Measurements from ENCODE around the gene DOCK1. TPM values are rescaled to one million over a fixed set of nuclear protein-coding genes. Genes with fewer than 3 reads are reported as not detected.

Gene DOCK1
- polyA plus RNA-seq, 1 of the 3 experiments (the other 2 are of a cell fraction), result 15.5 TPM

DNA sequence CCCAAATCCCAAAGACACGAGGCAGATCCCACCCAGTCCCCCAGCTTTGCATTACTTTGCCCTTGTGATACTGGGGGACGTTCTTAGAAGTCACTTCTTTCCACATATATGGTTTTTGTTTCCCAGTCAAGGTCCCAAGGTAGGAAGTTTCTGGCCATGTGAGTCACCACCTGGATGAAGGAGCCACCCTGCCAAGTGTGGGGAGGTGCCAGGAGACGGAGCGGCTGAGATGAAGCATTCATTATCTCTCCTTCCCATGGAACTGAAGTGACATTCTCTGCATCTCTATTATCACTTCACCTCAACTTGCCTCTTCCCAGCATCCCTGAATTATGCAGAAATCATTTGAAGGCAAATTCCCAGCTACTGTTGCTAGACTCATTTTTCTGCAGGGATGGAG lies 427.4 kb downstream of the DOCK1 start:
- Histone ChIP-seq H3K9ac (no peak overlapping the region), H4K20me1 (ENCODE audit: insufficient read depth) (no peaks in the 10 kb centered on the region), H3F3A (replicated peaks; ENCODE audit: insufficient read depth) (no peaks in the 10 kb centered on the region), H3K9me2 (no peaks in the 10 kb centered on the region), H2AFZ (ENCODE audit: low read depth) (no peak overlapping the region), H3K9me3 (no peaks in the 10 kb centered on the region), H3K27me3 (ENCODE audit: insufficient read depth) (no peaks in the 10 kb centered on the region), H3K4me3 (ENCODE audit: low read depth in 2 of 2, low read length in 1 of 2) (no peak overlapping the region), H3K36me3 (replicated peaks in 1 of 2; ENCODE audit: control insufficient read depth in 1 of 2, insufficient read depth in 2 of 2, low read length in 1 of 2) (no peaks in the 10 kb centered on the region), H3K79me2 (ENCODE audit: insufficient read depth) (no peaks in the 10 kb centered on the region), H3K4me1 (ENCODE audit: control insufficient read depth in 1 of 2, insufficient read depth in 2 of 2, low read depth in 1 of 2, low read length in 1 of 2) (no peaks in the 10 kb centered on the region; a peak in 1 of 4 replicates), H3K4me2 (no peak overlapping the region), H3K27ac (ENCODE audit: low read depth in 2 of 2, low read length in 1 of 2) (no peak overlapping the region)
- DNase-seq, result no peak
- ChIA-PET CTCF (interaction anchor here (0.8 to 1.0 kb wide), 2 partner anchors 9 to 26 kb away, joined by 3 read pairs; no protein-coding TSS in a partner anchor), POLR2A (no interaction called here)
- 91% methylated on average over 4 of the region's 4 CpGs for WGBS (ENCODE audit: low lambda C conversion rate)
- TF ChIP-seq, protein P1, sequence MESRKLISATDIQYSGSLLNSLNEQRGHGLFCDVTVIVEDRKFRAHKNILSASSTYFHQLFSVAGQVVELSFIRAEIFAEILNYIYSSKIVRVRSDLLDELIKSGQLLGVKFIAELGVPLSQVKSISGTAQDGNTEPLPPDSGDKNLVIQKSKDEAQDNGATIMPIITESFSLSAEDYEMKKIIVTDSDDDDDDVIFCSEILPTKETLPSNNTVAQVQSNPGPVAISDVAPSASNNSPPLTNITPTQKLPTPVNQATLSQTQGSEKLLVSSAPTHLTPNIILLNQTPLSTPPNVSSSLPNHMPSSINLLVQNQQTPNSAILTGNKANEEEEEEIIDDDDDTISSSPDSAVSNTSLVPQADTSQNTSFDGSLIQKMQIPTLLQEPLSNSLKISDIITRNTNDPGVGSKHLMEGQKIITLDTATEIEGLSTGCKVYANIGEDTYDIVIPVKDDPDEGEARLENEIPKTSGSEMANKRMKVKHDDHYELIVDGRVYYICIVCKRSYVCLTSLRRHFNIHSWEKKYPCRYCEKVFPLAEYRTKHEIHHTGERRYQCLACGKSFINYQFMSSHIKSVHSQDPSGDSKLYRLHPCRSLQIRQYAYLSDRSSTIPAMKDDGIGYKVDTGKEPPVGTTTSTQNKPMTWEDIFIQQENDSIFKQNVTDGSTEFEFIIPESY (IDR thresholded peaks at IDR 0.05; ENCODE audit: borderline replicate concordance, low read depth), result no peak
- no peak for TF ChIP-seq NRF1 (IDR thresholded peaks at IDR 0.05; ENCODE audit: low read depth, low read length)
- TF ChIP-seq CHD2 (IDR thresholded peaks at IDR 0.05; ENCODE audit: low read length, partially characterized antibody), result no peak

DNA sequence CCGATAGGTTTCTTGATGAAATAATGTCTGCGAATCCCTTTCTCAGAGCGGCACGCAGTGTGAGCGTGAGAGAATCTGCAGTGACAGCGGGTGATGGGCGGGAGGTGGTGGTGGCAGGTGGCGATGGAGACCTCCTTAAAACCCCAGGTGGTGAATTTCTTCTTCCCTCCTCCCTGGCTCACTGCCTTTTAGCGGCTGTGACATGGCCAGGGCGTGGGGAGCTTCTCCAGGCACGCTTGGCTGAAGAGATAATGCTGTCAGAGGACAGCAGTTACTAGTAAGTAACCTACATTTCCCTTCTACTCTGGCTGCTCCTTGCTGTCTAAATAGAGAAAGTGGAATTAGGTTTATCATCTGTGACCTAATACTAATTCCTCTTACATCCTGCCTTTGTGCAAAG lies 432.6 kb downstream of the DOCK1 start:
- Histone ChIP-seq H3K9ac (no peak overlapping the region), H3F3A (replicated peaks; ENCODE audit: insufficient read depth) (no peaks in the 10 kb centered on the region), H3K4me1 (ENCODE audit: control insufficient read depth in 1 of 2, insufficient read depth in 2 of 2, low read depth in 1 of 2, low read length in 1 of 2) (no peaks in the 10 kb centered on the region; a peak in 1 of 4 replicates), H3K9me2 (no peaks in the 10 kb centered on the region), H3K27ac (ENCODE audit: low read depth in 2 of 2, low read length in 1 of 2) (no peak overlapping the region), H3K9me3 (no peaks in the 10 kb centered on the region), H3K4me3 (ENCODE audit: low read depth in 2 of 2, low read length in 1 of 2) (no peak overlapping the region), H3K4me2 (no peak overlapping the region), H3K36me3 (replicated peaks in 1 of 2; ENCODE audit: control insufficient read depth in 1 of 2, insufficient read depth in 2 of 2, low read length in 1 of 2) (peaks cover 0 to 4% of the 10 kb centered on the region in 2 experiments), H4K20me1 (ENCODE audit: insufficient read depth) (no peaks in the 10 kb centered on the region), H3K79me2 (ENCODE audit: insufficient read depth) (no peaks in the 10 kb centered on the region), H3K27me3 (ENCODE audit: insufficient read depth) (no peaks in the 10 kb centered on the region), H2AFZ (ENCODE audit: low read depth) (no peak overlapping the region)
- ChIA-PET POLR2A (no interaction called here), CTCF (interaction anchor here (1.3 kb wide), 1 partner anchor 24 kb away, joined by 3 read pairs; no protein-coding TSS in a partner anchor)
- no peak for DNase-seq
- TF ChIP-seq RAD21 (IDR thresholded peaks at IDR 0.05; ENCODE audit: low read length) (no peak), POLR2AphosphoS5 (IDR thresholded peaks at IDR 0.05; ENCODE audit: low read depth, low read length) (no peak), GABPA (IDR thresholded peaks at IDR 0.05; ENCODE audit: low read depth) (no peak), TEAD4 (IDR thresholded peaks at IDR 0.05; ENCODE audit: borderline replicate concordance, insufficient read depth) (no peak), CHD2 (IDR thresholded peaks at IDR 0.05; ENCODE audit: low read length, partially characterized antibody) (no peak), YY1 (IDR thresholded peaks at IDR 0.05; ENCODE audit: low read depth) (no peak), NFIC (IDR thresholded peaks at IDR 0.05; ENCODE audit: borderline replicate concordance) (no peak), EP300 (IDR thresholded peaks at IDR 0.05; ENCODE audit: borderline replicate concordance in 1 of 2, low read depth in 1 of 2, low read length in 1 of 2) (no peak), NRF1 (IDR thresholded peaks at IDR 0.05; ENCODE audit: low read depth, low read length) (no peak), RFX5 (IDR thresholded peaks at IDR 0.05; ENCODE audit: low read length) (no peak)
- TF ChIP-seq, protein P2, sequence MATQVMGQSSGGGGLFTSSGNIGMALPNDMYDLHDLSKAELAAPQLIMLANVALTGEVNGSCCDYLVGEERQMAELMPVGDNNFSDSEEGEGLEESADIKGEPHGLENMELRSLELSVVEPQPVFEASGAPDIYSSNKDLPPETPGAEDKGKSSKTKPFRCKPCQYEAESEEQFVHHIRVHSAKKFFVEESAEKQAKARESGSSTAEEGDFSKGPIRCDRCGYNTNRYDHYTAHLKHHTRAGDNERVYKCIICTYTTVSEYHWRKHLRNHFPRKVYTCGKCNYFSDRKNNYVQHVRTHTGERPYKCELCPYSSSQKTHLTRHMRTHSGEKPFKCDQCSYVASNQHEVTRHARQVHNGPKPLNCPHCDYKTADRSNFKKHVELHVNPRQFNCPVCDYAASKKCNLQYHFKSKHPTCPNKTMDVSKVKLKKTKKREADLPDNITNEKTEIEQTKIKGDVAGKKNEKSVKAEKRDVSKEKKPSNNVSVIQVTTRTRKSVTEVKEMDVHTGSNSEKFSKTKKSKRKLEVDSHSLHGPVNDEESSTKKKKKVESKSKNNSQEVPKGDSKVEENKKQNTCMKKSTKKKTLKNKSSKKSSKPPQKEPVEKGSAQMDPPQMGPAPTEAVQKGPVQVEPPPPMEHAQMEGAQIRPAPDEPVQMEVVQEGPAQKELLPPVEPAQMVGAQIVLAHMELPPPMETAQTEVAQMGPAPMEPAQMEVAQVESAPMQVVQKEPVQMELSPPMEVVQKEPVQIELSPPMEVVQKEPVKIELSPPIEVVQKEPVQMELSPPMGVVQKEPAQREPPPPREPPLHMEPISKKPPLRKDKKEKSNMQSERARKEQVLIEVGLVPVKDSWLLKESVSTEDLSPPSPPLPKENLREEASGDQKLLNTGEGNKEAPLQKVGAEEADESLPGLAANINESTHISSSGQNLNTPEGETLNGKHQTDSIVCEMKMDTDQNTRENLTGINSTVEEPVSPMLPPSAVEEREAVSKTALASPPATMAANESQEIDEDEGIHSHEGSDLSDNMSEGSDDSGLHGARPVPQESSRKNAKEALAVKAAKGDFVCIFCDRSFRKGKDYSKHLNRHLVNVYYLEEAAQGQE (IDR thresholded peaks at IDR 0.05; ENCODE audit: low read depth, low read length), result no peak
- TF ChIP-seq, protein P3, sequence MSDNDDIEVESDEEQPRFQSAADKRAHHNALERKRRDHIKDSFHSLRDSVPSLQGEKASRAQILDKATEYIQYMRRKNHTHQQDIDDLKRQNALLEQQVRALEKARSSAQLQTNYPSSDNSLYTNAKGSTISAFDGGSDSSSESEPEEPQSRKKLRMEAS (IDR thresholded peaks at IDR 0.05; ENCODE audit: low read depth), result no peak
- 96% methylated on average over 9 of the region's 11 CpGs for WGBS (ENCODE audit: low lambda C conversion rate)

Measured in SK-N-SH (cell line).